Astrocyte of the spinal cord (primary cell): ENCODE measurements around the gene TRNAU1AP.
"Not testable (repeated sequence)": the region's sequence is repeated elsewhere in the genome, so short reads cannot be mapped to it uniquely, and the experiment has no call there.

Experiments
- DNase-seq: peaks from one replicate; pipeline ENCODE4 v3.0.0; 2011; ENCODE audit warnings: low read depth, low spot score
- H3K4me3 ChIP-seq: 2 replicates; pipeline ENCODE4 v1.5.1; 2011; ENCODE audit warnings: low read depth, mild to moderate bottlenecking, low read length, moderate library complexity
- in situ Hi-C: cut with HindIII; loops from 2 replicates; pipeline ENCODE4 v1.10.0; 2017; ENCODE audit warnings: low sequenced_read_pairs
- TF ChIP-seq, protein P1 (sequence below): IDR thresholded peaks from 2 replicates; pipeline ENCODE4 v1.5.1; 2012; ENCODE audit warnings: low read depth, mild to moderate bottlenecking, low read length, inconsistent platforms

The TRNAU1AP gene

DNA sequence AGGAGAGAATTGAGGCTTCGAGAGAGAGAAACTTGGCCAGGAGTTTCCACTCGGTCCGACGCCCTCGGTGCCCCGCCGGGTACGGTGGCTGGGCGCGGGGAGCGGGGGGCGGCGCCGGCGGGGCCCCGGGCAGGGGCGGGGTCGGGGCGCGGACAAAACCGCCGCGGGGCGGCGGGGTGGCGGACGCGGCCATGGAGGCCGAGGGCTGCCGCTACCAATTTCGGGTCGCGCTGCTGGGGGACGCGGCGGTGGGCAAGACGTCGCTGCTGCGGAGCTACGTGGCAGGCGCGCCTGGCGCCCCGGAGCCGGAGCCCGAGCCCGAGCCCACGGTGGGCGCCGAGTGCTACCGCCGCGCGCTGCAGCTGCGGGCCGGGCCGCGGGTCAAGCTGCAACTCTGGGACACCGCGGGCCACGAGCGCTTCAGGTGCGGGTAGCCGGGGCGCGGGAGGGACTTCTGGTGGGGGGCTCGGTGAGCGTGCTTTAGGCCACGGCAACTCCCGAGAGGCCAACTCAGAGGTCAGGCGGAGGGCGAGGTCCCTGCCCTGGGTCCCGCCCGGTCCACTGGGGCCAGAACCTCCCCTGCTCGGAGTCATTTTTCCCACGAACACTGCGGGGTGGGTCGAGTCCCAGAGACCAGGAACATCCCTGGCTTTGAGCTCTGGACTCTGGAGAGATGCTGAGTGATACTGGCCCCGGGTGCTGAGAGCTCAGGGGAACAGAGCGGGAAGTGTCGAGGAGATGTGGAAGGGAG lies 39.6 kb downstream of the TRNAU1AP start:
- in situ Hi-C loops: no loop called here

DNA sequence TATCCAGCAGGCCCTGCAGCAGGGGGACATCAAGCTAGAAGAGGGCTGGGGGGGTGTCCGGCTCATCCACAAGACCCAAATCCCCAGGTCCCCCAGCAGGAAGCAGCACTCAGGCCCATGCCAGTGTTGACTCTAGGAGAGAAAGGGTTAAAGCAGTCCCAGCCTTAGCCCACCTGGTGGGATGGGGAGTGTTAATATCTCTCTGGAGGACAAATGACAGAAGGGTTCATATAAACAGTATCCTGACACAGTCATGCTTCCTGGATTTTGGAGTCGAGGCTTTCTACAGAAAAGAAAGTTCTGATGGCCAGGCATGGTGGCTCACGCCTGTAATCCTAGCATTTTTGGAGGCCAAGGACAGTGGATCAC lies 41.1 kb downstream of the TRNAU1AP start:
- DNase-seq, H3K4me3 ChIP-seq, in situ Hi-C loops: not testable (repeated sequence)

More for the DNA sequence above, 39.6 kb downstream of the TRNAU1AP start:
- H3K4me3 ChIP-seq: peak overlapping the region; percentile 38
- no peak for DNase-seq
- TF ChIP-seq, protein P1, sequence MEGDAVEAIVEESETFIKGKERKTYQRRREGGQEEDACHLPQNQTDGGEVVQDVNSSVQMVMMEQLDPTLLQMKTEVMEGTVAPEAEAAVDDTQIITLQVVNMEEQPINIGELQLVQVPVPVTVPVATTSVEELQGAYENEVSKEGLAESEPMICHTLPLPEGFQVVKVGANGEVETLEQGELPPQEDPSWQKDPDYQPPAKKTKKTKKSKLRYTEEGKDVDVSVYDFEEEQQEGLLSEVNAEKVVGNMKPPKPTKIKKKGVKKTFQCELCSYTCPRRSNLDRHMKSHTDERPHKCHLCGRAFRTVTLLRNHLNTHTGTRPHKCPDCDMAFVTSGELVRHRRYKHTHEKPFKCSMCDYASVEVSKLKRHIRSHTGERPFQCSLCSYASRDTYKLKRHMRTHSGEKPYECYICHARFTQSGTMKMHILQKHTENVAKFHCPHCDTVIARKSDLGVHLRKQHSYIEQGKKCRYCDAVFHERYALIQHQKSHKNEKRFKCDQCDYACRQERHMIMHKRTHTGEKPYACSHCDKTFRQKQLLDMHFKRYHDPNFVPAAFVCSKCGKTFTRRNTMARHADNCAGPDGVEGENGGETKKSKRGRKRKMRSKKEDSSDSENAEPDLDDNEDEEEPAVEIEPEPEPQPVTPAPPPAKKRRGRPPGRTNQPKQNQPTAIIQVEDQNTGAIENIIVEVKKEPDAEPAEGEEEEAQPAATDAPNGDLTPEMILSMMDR: no peak

DNA sequence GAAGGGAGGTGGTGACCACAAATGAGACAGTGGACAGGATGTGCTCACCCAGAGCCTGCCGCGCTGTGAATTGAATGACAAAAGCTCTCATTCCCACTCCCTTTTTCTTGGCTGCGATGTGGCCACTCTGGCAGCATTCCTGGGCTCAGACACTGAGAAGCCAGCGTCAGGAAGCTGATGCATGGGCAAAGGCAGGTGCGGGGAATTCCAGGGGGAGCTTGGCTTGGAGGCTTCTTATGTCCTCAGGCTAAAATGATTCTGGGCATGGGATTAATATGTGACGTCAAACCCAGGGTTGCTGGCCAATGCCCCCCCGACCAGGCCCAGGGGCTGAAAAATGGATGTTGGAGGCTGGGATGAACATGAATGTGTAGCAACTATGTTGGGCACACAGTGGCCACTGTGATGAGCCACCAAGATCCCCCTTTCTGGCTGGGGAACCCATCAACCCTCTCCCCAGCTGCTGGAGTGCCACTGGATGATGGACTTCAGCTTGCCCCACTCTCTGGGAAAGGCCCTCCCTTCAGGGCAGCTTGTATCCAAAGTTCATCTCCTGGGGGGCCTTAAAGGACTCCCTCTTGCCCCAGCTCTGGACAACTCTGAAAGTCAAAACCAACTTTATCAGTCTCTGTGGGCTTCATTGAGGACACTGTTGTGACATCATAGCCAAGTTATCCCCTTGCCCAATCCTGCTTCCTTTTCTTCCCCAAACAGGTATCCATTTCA lies 42.0 kb downstream of the TRNAU1AP start:
- H3K4me3 ChIP-seq, in situ Hi-C loops: not testable (repeated sequence)
- DNase-seq: peak; percentile 59

DNA sequence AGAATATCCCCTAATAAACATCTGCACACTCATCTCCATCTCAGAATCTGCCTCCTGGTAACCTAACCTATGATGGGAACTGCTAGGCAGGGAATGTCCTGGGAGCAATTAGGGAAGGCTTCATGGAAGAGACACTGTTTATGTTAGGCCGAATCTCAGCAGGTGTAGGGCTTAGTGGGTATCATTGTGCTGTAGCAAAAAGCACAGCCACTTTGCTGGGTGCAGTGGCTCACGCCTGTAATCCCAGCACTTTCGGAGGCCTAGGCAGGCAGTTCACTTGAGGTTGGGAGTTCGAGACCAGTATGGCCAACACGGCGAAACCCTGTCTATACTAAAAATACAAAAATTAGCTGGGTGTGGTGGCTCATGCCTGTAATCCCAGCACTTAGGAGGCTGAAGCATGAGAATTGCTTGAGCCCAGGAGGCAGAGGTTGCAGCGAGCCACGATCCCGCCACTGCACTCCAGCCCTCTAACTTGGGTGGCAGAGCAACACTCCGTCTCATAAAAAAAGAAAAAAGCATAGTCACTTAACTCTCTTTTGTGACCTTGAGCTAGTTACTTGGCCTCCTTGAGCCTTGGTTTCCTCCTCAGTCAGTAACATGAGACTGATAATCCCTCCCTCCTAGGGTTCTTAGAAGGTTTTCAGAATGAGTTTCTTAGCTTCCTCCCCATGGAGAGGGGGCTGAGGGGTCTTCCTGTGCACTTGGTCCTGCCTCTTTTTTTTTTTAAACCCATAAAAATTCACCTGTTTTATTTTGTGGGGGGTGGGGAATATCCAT lies 42.7 kb downstream of the TRNAU1AP start:
- DNase-seq: no peak
- in situ Hi-C loops: no loop called here
- no peak overlapping the region for H3K4me3 ChIP-seq
- TF ChIP-seq, protein P1: no peak

DNA sequence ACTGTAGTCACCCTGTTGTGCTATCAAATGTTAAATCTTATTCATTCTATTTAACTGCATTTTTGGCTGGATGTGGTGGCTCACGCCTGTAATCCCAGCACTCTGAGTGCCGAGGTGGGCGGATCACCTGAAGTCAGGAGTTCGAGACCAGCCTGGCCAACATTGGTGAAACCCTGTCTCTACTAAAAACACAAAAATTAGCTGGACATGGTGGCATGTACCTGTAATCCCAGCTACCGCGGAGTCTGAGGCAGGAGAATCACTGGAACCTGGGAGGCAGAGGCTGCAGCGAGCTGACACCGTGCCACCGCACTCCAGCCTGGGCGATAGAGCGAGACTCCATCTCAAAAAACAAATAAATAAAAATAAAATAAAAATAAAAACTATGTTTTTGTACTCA lies 43.4 kb downstream of the TRNAU1AP start:
- H3K4me3 ChIP-seq, in situ Hi-C loops, DNase-seq: not testable (repeated sequence)

DNA sequence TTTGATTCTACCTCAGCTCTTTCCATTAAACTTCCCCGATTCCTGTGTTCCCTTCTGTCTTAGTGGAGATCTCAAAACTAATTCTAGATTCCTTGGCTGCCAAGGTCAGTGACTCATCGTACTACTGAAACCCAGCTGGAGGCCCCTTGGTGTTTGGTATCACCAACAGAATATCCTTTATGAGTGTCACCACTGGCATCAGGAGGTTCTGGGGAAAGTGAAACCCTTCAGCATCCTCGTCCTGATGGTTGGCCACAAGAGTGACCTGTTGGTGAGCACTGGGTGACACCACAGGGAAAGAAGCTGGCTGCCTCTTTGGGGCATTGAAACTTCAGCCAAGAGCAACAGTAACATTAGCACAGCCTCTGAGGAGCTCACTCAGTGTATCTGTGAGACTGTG lies 48.8 kb downstream of the TRNAU1AP start:
- TF ChIP-seq, protein P1: no peak
- in situ Hi-C loops: no loop called here
- DNase-seq: peak; percentile 95
- H3K4me3 ChIP-seq: no peak overlapping the region

DNA sequence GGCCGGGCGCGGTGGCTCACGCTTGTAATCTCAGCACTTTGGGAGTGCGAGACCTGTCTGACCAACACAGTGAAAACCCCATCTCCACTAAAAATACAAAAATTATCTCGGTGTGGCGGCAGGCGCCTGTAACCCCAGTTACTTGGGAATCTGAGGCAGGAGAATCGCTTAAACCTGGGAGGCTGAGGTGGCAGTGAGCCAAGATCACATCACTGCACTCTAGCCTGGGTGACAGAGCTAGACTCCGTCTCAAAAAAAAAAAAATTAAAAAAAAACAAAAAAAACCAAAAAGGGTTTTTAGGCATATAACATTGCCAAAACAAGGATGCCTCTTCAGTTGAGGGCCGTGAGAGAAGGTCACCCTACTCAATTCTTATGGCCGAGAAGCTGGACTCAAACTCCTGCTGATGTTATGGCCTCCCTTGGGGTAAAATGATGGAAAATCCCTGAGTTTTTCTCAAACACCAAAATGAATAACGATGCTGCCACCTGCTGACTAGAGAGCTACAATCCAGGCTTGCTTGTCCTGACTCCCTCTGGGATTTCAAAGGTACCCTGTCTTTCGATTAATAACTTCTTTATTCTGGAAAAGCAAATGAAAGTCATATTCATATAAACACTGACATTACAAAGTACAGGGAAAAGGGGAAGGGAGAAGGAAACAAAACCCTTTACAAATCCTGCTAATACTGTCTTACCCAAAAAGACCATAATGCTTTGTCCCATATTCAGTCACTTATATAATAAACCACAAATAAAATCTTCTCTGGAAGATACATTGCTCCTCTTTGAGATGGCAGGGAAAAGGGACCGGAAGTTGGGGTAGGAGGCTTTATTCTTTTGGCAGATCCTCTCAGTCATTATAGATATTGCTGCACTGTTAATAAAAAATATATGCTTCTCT lies 49.9 kb downstream of the TRNAU1AP start:
- H3K4me3 ChIP-seq: no peak overlapping the region
- in situ Hi-C loops: no loop called here
- DNase-seq: peak; percentile 82
- TF ChIP-seq, protein P1: peak; percentile 74
